Measurements from ENCODE around the gene RASL12. TPM values are rescaled to one million over a fixed set of nuclear protein-coding genes. Genes with fewer than 3 reads are reported as not detected.
A peak's percentile ranks its signal among the peaks of the same experiment; 100 is the strongest.
"Not testable (repeated sequence)": the region's sequence is repeated elsewhere in the genome, so short reads cannot be mapped to it uniquely, and the experiment has no call there.

The RASL12 gene
- total RNA-seq, 6 experiments from 2014 or later, result not detected

GRCh38 chr15:65081270-65081669 is 13.5 kb upstream of the RASL12 start:
- H3K27me3 Mint-ChIP-seq (ENCODE audit: insufficient read depth), result peaks cover 40% of the 10 kb centered on the region

GRCh38 chr15:65079580-65079979 is 11.8 kb upstream of the RASL12 start:
- Mint-ChIP-seq H3K4me1 (ENCODE audit: low read depth) (peaks cover 10% of the 10 kb centered on the region), H3K27me3 (ENCODE audit: insufficient read depth) (peaks cover 28% of the 10 kb centered on the region), H3K36me3 (ENCODE audit: low read depth) (no peaks in the 10 kb centered on the region), H3K27ac (no peak overlapping the region), H3K9me3 (no peaks in the 10 kb centered on the region), H3K4me3 (no peak overlapping the region)
- no peak for DNase-seq
- TF ChIP-seq CTCF (IDR thresholded peaks at IDR 0.05), result no peak

More at GRCh38 chr15:65081270-65081669, 13.5 kb upstream of the RASL12 start:
- Mint-ChIP-seq H3K4me3 (no peak overlapping the region), H3K27ac (no peak overlapping the region), H3K9me3 (no peaks in the 10 kb centered on the region), H3K36me3 (ENCODE audit: low read depth) (no peaks in the 10 kb centered on the region), H3K4me1 (ENCODE audit: low read depth) (peaks cover 16% of the 10 kb centered on the region)
- DNase-seq, result no peak
- no peak for TF ChIP-seq CTCF (IDR thresholded peaks at IDR 0.05)

- DNase-seq, result no peak
Measured at GRCh38 chr15:65077981-65078352, 10.2 kb upstream of the RASL12 start.

GRCh38 chr15:65077291-65077980 is 9.6 kb upstream of the RASL12 start:
- DNase-seq, result no peak
- no peaks in the 10 kb centered on the region for H3K36me3 Mint-ChIP-seq (ENCODE audit: low read depth)
- peaks cover 26% of the 10 kb centered on the region for H3K27me3 Mint-ChIP-seq (ENCODE audit: insufficient read depth)
- H3K4me3 Mint-ChIP-seq, result no peak overlapping the region
- peaks cover 3% of the 10 kb centered on the region for H3K4me1 Mint-ChIP-seq (ENCODE audit: low read depth)
- H3K9me3 Mint-ChIP-seq, result no peaks in the 10 kb centered on the region
- TF ChIP-seq CTCF (IDR thresholded peaks at IDR 0.05), result no peak
- no peak overlapping the region for H3K27ac Mint-ChIP-seq

More at GRCh38 chr15:65077981-65078352, 10.2 kb upstream of the RASL12 start:
- H3K9me3 Mint-ChIP-seq, result no peaks in the 10 kb centered on the region
- TF ChIP-seq CTCF (IDR thresholded peaks at IDR 0.05), result peak; percentile 51
- H3K4me1 Mint-ChIP-seq (ENCODE audit: low read depth), result peaks cover 8% of the 10 kb centered on the region
- no peaks in the 10 kb centered on the region for H3K36me3 Mint-ChIP-seq (ENCODE audit: low read depth)
- no peak overlapping the region for H3K4me3 Mint-ChIP-seq
- H3K27ac Mint-ChIP-seq, result no peak overlapping the region
- peaks cover 28% of the 10 kb centered on the region for H3K27me3 Mint-ChIP-seq (ENCODE audit: insufficient read depth)

GRCh38 chr15:65076486-65077290 is 8.9 kb upstream of the RASL12 start, which contains the start of gene KBTBD13:
KBTBD13 (plus strand) TSS chr15:65076746; CDS start chr15:65076816, 70 bp downstream.
- Mint-ChIP-seq H3K4me3 (no peak within 1 kb of the TSS), H3K36me3 (ENCODE audit: low read depth) (no peaks in the 10 kb centered on the region), H3K4me1 (ENCODE audit: low read depth) (no peaks in the 10 kb centered on the region), H3K27me3 (ENCODE audit: insufficient read depth) (peaks cover 21% of the 10 kb centered on the region), H3K27ac (no peak within 1 kb of the TSS), H3K9me3 (no peaks in the 10 kb centered on the region)
- no peak for TF ChIP-seq CTCF (IDR thresholded peaks at IDR 0.05)
- no peak for DNase-seq

- not testable (repeated sequence) for H3K9me3 Mint-ChIP-seq; DNase-seq; H3K4me1 Mint-ChIP-seq (ENCODE audit: low read depth); H3K36me3 Mint-ChIP-seq (ENCODE audit: low read depth); H3K27ac Mint-ChIP-seq; H3K4me3 Mint-ChIP-seq
- H3K27me3 Mint-ChIP-seq (ENCODE audit: insufficient read depth), result peaks cover 13% of the 10 kb centered on the region
Measured at GRCh38 chr15:65075607-65076395, 8.0 kb upstream of the RASL12 start.

GRCh38 chr15:65074946-65075345 is 7.2 kb upstream of the RASL12 start:
- H3K9me3 Mint-ChIP-seq; H3K4me1 Mint-ChIP-seq (ENCODE audit: low read depth); DNase-seq; H3K27ac Mint-ChIP-seq; H3K36me3 Mint-ChIP-seq (ENCODE audit: low read depth); H3K4me3 Mint-ChIP-seq: not testable (repeated sequence)
- H3K27me3 Mint-ChIP-seq (ENCODE audit: insufficient read depth), result peaks cover 13% of the 10 kb centered on the region

Data from HFFc6 (cell line).